Natural killer cell treated with Interleukin-12 subunit alpha and Interleukin-12 subunit beta and Interleukin-15 and Interleukin-18, amount 100 ng/mL, for 72 hours (primary cell): Measurements from ENCODE around the gene NOS1AP. TPM values are rescaled to one million over a fixed set of nuclear protein-coding genes. Genes with fewer than 3 reads are reported as not detected.
A peak's percentile ranks its signal among the peaks of the same experiment; 100 is the strongest.

ENCODE experiments used
- ATAC-seq, 2 donors: fragments of 150-1000 bp; cut with Tn5 transposase in 1 of 2; sonication (Bioruptor Pico), chemical (Tn5 transposase) in 1 of 2; 2 replicates each; pipeline ENCODE4 v1.10.0; 2021
- DNase-seq: peaks from one replicate; pipeline ENCODE4 v3.0.0; 2022; ENCODE audit warnings: low spot score
- H3K27ac Mint-ChIP-seq, 2 donors: 1 replicate in 1 of 2; 2 replicates in 1 of 2; pipeline ENCODE4 v1.8.0; 2022; ENCODE audit warnings: mixed read lengths in 2 of 2, mild to moderate bottlenecking in 1 of 2, moderate library complexity in 1 of 2
- H3K27me3 Mint-ChIP-seq, 2 donors: 1 replicate in 1 of 2; 2 replicates in 1 of 2; pipeline ENCODE4 v1.8.0; 2022; ENCODE audit warnings: mixed read lengths in 2 of 2
- H3K36me3 Mint-ChIP-seq: one replicate; pipeline ENCODE4 v1.8.0; 2022; ENCODE audit warnings: mixed read lengths
- H3K4me1 Mint-ChIP-seq, 2 donors: 1 replicate in 1 of 2; 2 replicates in 1 of 2; pipeline ENCODE4 v1.8.0; 2022; ENCODE audit warnings: low read depth in 2 of 2, mixed read lengths in 2 of 2, mild to moderate bottlenecking in 1 of 2
- H3K4me3 Mint-ChIP-seq: one replicate; pipeline ENCODE4 v1.8.0; 2022; ENCODE audit warnings: mixed read lengths
- H3K9me3 Mint-ChIP-seq: 2 replicates; pipeline ENCODE4 v1.8.0; 2022; ENCODE audit warnings: mixed read lengths
- total RNA-seq, 2 donors: library from RNA; stranded (reverse); gene quantifications; one replicate each; pipeline ENCODE4 v1.2.3, GENCODE V29; 2022

Gene NOS1AP
- total RNA-seq, 2 donors from 2014 or later = 0.12 TPM; not detected in 1

GRCh38 chr1:162113419-162113818, 43.9 kb downstream of the NOS1AP start:
- H3K27ac Mint-ChIP-seq = no peak overlapping the region
- DNase-seq = no peak
- peaks cover 5% of the 10 kb centered on the region for H3K9me3 Mint-ChIP-seq
- ATAC-seq = peak; percentile 27 to 64
- H3K27me3 Mint-ChIP-seq = peaks cover 10 to 26% of the 10 kb centered on the region in 2 donors
- H3K4me3 Mint-ChIP-seq = no peak overlapping the region
- H3K4me1 Mint-ChIP-seq = peaks cover 17 to 18% of the 10 kb centered on the region in 2 donors
- peaks cover 9% of the 10 kb centered on the region for H3K36me3 Mint-ChIP-seq

- no peak overlapping the region for H3K4me3 Mint-ChIP-seq
- no peaks in the 10 kb centered on the region for H3K36me3 Mint-ChIP-seq
- H3K4me1 Mint-ChIP-seq = peaks cover 17 to 18% of the 10 kb centered on the region in 2 donors
- H3K27ac Mint-ChIP-seq = no peak overlapping the region
- ATAC-seq (no peak), DNase-seq (no peak)
- no peaks in the 10 kb centered on the region for H3K9me3 Mint-ChIP-seq
- peaks cover 8 to 33% of the 10 kb centered on the region in 2 donors for H3K27me3 Mint-ChIP-seq
Observed at GRCh38 chr1:162117039-162117774, 47.7 kb downstream of the NOS1AP start.

- ATAC-seq (no peak), DNase-seq (no peak)
- Mint-ChIP-seq H3K9me3 (no peaks in the 10 kb centered on the region), H3K27ac (no peak overlapping the region), H3K27me3 (peaks cover 8 to 33% of the 10 kb centered on the region in 2 donors), H3K4me1 (peaks cover 15 to 18% of the 10 kb centered on the region in 2 donors), H3K36me3 (no peaks in the 10 kb centered on the region), H3K4me3 (no peak overlapping the region)
Observed at GRCh38 chr1:162118063-162118462, 48.6 kb downstream of the NOS1AP start.

DNA sequence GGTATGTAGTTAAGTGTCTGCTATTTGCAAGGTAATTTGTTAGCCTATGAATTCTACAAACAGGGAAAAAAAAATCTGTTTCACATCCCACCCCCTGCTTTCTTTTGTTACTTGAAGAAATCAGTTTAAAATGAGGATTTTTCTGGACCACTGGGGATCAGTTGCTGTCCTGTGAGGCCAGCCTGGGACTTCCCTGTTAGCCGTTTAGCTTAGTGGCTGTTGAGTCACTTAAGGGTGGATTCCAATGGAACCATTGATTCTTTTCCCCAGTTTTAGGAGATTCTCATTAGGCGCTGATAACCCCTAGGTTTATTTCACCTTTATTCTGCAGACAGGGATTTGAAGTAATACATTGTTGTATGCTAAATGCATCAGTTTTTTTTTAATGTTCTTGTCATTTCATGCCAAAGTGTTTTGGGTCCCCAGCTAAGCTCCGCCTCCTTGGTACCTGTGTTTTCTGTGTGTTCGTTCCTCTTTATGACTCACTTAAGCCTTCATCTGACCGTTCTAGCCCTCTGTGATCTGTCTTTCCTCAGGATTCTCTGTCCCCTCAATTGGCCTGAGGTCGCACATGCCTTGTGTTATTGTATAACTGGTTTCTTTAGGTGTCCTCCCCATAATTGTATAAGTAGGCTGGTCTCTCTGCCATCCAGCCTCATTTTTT, 59.3 kb downstream of the NOS1AP start:
- no peak for DNase-seq
- Mint-ChIP-seq H3K4me1 (no peaks in the 10 kb centered on the region), H3K27me3 (peaks cover 35 to 51% of the 10 kb centered on the region in 2 donors), H3K4me3 (no peak overlapping the region), H3K36me3 (no peaks in the 10 kb centered on the region), H3K9me3 (no peaks in the 10 kb centered on the region), H3K27ac (no peak overlapping the region)
- ATAC-seq = no peak

DNA sequence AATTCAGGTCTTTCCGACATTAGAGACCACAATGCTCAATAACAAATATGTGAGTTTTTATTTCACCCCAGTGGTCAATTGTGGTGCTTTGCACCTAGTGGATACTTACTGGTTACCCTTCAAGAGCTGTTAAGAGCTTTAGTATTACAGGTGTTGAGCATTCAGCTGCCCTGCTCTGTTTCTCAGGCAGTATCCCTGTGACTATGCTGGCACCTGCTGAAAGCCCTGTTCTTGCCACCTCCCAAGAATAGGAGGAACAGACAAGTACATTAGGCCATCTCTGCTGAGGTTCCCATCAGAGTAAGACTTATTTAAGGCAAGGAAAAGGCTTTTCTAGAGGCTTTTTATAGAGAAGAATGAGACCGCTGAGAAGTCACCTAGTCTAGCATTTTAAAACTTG, 60.8 kb downstream of the NOS1AP start:
- no peaks in the 10 kb centered on the region for H3K9me3 Mint-ChIP-seq
- no peaks in the 10 kb centered on the region for H3K36me3 Mint-ChIP-seq
- no peak for DNase-seq
- H3K27me3 Mint-ChIP-seq = peaks cover 37 to 61% of the 10 kb centered on the region in 2 donors
- no peak overlapping the region for H3K27ac Mint-ChIP-seq
- no peak for ATAC-seq
- no peak overlapping the region for H3K4me3 Mint-ChIP-seq
- H3K4me1 Mint-ChIP-seq = no peaks in the 10 kb centered on the region

- no peaks in the 10 kb centered on the region for H3K4me1 Mint-ChIP-seq
- ATAC-seq (no peak), DNase-seq (no peak)
- H3K9me3 Mint-ChIP-seq = no peaks in the 10 kb centered on the region
- H3K4me3 Mint-ChIP-seq = no peak overlapping the region
- H3K27ac Mint-ChIP-seq = no peak overlapping the region
- peaks cover 33 to 48% of the 10 kb centered on the region in 2 donors for H3K27me3 Mint-ChIP-seq
- H3K36me3 Mint-ChIP-seq = no peaks in the 10 kb centered on the region
Observed at GRCh38 chr1:162131400-162132321, 62.2 kb downstream of the NOS1AP start.

DNA sequence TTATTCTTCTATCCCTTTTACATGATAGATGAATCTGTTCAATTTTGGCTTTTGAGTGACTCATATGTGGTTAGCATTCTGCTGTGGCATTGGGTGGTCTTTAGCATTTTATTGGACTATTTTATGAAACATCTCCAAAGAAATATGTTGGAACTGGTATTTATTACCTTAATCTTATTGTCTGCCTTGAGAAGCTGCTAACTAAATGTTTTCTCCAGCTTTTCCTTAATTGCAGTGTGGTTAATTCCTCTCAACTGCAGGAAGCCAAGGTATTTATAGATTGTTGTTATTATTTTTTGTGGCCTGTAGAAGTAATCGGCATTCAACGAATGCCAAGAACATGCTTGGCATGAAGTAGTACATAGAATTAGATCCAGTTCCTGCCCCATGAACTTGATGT, 64.1 kb downstream of the NOS1AP start:
- peaks cover 9 to 10% of the 10 kb centered on the region in 2 donors for H3K4me1 Mint-ChIP-seq
- ATAC-seq (no peak), DNase-seq (no peak)
- no peaks in the 10 kb centered on the region for H3K36me3 Mint-ChIP-seq
- H3K27me3 Mint-ChIP-seq = peaks cover 31 to 51% of the 10 kb centered on the region in 2 donors
- H3K27ac Mint-ChIP-seq = no peak overlapping the region
- H3K4me3 Mint-ChIP-seq = no peak overlapping the region
- no peaks in the 10 kb centered on the region for H3K9me3 Mint-ChIP-seq

DNA sequence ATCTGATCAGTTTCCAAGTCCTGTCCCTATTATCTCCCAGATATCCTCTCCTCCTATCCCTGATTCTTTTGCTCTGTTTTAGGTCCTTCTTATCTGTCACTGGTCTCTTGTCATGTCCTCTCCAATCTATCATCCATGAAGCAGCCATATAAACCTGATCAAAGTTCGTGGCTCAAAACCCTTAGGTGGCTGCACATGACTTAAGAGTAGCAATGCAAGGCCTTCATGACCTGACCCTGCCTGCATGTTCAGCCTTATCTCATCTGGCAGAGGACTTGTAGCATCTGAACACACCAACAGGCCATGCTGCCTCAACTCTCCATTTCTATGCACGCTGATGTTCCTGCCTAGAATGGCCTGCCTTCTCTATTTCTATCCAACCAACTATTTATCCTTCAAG, 65.2 kb downstream of the NOS1AP start:
- ATAC-seq = no peak
- H3K36me3 Mint-ChIP-seq = no peaks in the 10 kb centered on the region
- H3K9me3 Mint-ChIP-seq = no peaks in the 10 kb centered on the region
- no peak for DNase-seq
- peaks cover 10 to 13% of the 10 kb centered on the region in 2 donors for H3K4me1 Mint-ChIP-seq
- H3K27me3 Mint-ChIP-seq = peaks cover 27 to 40% of the 10 kb centered on the region in 2 donors
- H3K4me3 Mint-ChIP-seq = no peak overlapping the region
- no peak overlapping the region for H3K27ac Mint-ChIP-seq

- ATAC-seq = no peak
- Mint-ChIP-seq H3K9me3 (no peaks in the 10 kb centered on the region), H3K36me3 (no peaks in the 10 kb centered on the region), H3K4me1 (peaks cover 10 to 13% of the 10 kb centered on the region in 2 donors), H3K27ac (no peak overlapping the region), H3K4me3 (no peak overlapping the region), H3K27me3 (peaks cover 24 to 36% of the 10 kb centered on the region in 2 donors)
- no peak for DNase-seq
Observed at GRCh38 chr1:162135271-162135775, 65.8 kb downstream of the NOS1AP start.

- no peak for ATAC-seq
- Mint-ChIP-seq H3K36me3 (no peaks in the 10 kb centered on the region), H3K27ac (no peak overlapping the region), H3K9me3 (no peaks in the 10 kb centered on the region), H3K4me3 (no peak overlapping the region), H3K27me3 (peaks cover 24 to 43% of the 10 kb centered on the region in 2 donors), H3K4me1 (peaks cover 10 to 16% of the 10 kb centered on the region in 2 donors)
- DNase-seq = no peak
Observed at GRCh38 chr1:162136760-162137159, 67.3 kb downstream of the NOS1AP start.

DNA sequence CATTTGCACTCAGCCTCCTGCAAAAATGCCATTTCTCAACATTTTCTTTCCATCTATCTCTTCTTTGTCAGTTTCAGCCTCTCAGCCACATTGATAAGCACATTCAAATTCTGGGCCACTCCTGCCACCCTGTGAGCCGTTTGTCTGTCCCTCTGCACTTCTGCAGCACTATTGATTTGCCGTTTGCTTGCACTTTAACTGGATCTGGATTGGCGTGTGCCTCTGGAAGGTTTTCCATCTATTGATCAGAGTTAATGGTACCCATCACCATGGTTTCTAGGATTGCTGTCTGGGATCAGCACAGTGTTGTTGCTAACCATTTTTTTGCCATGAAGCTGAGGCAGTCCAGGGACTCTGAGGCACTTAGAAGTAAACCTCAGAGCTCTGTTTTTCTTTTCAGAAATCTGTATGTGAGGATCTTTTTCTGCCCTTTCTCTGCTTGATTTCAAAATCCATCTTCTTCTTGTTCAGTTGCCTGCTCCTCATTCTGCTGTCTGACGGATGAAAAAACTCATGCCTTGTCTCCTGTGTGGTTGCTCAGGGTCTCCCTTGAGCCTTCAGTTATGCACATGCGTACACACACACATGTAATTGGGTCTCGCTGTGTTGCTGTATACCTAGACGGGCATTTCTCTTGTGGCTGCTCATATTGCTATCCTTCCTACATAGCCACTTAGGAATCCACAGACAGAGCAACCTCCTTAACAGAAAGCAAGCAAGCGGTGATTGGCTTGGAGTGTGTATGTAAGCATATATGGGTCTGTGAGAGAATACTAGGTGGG, 67.9 kb downstream of the NOS1AP start:
- peaks cover 10 to 16% of the 10 kb centered on the region in 2 donors for H3K4me1 Mint-ChIP-seq
- ATAC-seq = no peak
- H3K27ac Mint-ChIP-seq = no peak overlapping the region
- H3K36me3 Mint-ChIP-seq = no peaks in the 10 kb centered on the region
- H3K4me3 Mint-ChIP-seq = no peak overlapping the region
- DNase-seq = no peak
- no peaks in the 10 kb centered on the region for H3K9me3 Mint-ChIP-seq
- peaks cover 30 to 49% of the 10 kb centered on the region in 2 donors for H3K27me3 Mint-ChIP-seq

- no peak overlapping the region for H3K4me3 Mint-ChIP-seq
- no peak for DNase-seq
- H3K27ac Mint-ChIP-seq = no peak overlapping the region
- H3K4me1 Mint-ChIP-seq = peaks cover 10 to 17% of the 10 kb centered on the region in 2 donors
- H3K27me3 Mint-ChIP-seq = peaks cover 30 to 50% of the 10 kb centered on the region in 2 donors
- no peak for ATAC-seq
- no peaks in the 10 kb centered on the region for H3K9me3 Mint-ChIP-seq
- no peaks in the 10 kb centered on the region for H3K36me3 Mint-ChIP-seq
Observed at GRCh38 chr1:162138112-162138511, 68.6 kb downstream of the NOS1AP start.
